Measurements from ENCODE around the gene DNAH12. TPM values are rescaled to one million over a fixed set of nuclear protein-coding genes. Genes with fewer than 3 reads are reported as not detected.

The DNAH12 gene
- total RNA-seq, 4 donors from 2014 or later, result 0.27 TPM; not detected in 3

- H3K9me3 ChIP-seq, result no peaks in the 10 kb centered on the region
- peaks cover 0 to 12% (median 2%) of the 10 kb centered on the region in 3 donors for H3K4me1 ChIP-seq
- H3K27ac ChIP-seq, result no peak overlapping the region
- TF ChIP-seq POLR2A (IDR thresholded peaks at IDR 0.05) (no peak), EP300 (IDR thresholded peaks at IDR 0.05) (no peak), POLR2AphosphoS5 (IDR thresholded peaks at IDR 0.05) (no peak), CTCF (IDR thresholded peaks at IDR 0.05) (no peak)
- 69% methylated on average over 7 of the region's 7 CpGs; no CpG with 5 or more reads in 1 of the 2 donors for WGBS, 2 donors (ENCODE audit: low coverage in 1 of 2)
- ATAC-seq, result no peak
- peaks cover 14% of the 10 kb centered on the region for H3K27me3 ChIP-seq
- no peaks in the 10 kb centered on the region for H3K36me3 ChIP-seq
- H3K4me3 ChIP-seq, result no peak overlapping the region
These were observed 1.6 kb upstream of the DNAH12 start for GRCh38 chr3:57545636-57546268.

GRCh38 chr3:57538465-57538864 lies 5.7 kb downstream of the DNAH12 start:
- Histone ChIP-seq H3K4me3 (no peak overlapping the region), H3K27ac (no peak overlapping the region), H3K36me3 (no peaks in the 10 kb centered on the region), H3K27me3 (peaks cover under 1% of the 10 kb centered on the region), H3K4me1 (no peaks in the 10 kb centered on the region), H3K9me3 (no peaks in the 10 kb centered on the region)
- no peak for ATAC-seq
- no peak for TF ChIP-seq CTCF (IDR thresholded peaks at IDR 0.05)
- no peak for TF ChIP-seq EP300 (IDR thresholded peaks at IDR 0.05)
- TF ChIP-seq POLR2AphosphoS5 (IDR thresholded peaks at IDR 0.05), result no peak
- no peak for TF ChIP-seq POLR2A (IDR thresholded peaks at IDR 0.05)
- WGBS, 2 donors (ENCODE audit: low coverage in 1 of 2), result 90 to 94% methylated on average over 3 of the region's 3 CpGs

- Histone ChIP-seq H3K27me3 (no peaks in the 10 kb centered on the region), H3K9me3 (no peaks in the 10 kb centered on the region), H3K36me3 (no peaks in the 10 kb centered on the region), H3K4me3 (no peak overlapping the region), H3K27ac (no peak overlapping the region), H3K4me1 (no peaks in the 10 kb centered on the region)
- ATAC-seq, result no peak
- TF ChIP-seq POLR2A (IDR thresholded peaks at IDR 0.05), result no peak
- no peak for TF ChIP-seq EP300 (IDR thresholded peaks at IDR 0.05)
- TF ChIP-seq POLR2AphosphoS5 (IDR thresholded peaks at IDR 0.05), result no peak
- no peak for TF ChIP-seq CTCF (IDR thresholded peaks at IDR 0.05)
These were observed 14.0 kb downstream of the DNAH12 start for GRCh38 chr3:57530071-57530608.

GRCh38 chr3:57518276-57518915 lies 25.7 kb downstream of the DNAH12 start:
- WGBS, 2 donors (ENCODE audit: low coverage in 1 of 2), result 71 to 81% methylated on average over 2 to 3 of the region's 3 CpGs

More at GRCh38 chr3:57518276-57518915, 25.7 kb downstream of the DNAH12 start:
- Histone ChIP-seq H3K27me3 (no peaks in the 10 kb centered on the region), H3K27ac (no peak overlapping the region), H3K36me3 (no peaks in the 10 kb centered on the region), H3K4me1 (no peaks in the 10 kb centered on the region), H3K4me3 (no peak overlapping the region), H3K9me3 (no peaks in the 10 kb centered on the region)
- no peak for ATAC-seq
- TF ChIP-seq EP300 (IDR thresholded peaks at IDR 0.05) (no peak), POLR2A (IDR thresholded peaks at IDR 0.05) (no peak), CTCF (IDR thresholded peaks at IDR 0.05) (no peak), POLR2AphosphoS5 (IDR thresholded peaks at IDR 0.05) (no peak)

Measured in gastroesophageal sphincter (tissue), 4 donors.